ENCODE measurements around the gene TFF3.

TFF3 gene

DNA sequence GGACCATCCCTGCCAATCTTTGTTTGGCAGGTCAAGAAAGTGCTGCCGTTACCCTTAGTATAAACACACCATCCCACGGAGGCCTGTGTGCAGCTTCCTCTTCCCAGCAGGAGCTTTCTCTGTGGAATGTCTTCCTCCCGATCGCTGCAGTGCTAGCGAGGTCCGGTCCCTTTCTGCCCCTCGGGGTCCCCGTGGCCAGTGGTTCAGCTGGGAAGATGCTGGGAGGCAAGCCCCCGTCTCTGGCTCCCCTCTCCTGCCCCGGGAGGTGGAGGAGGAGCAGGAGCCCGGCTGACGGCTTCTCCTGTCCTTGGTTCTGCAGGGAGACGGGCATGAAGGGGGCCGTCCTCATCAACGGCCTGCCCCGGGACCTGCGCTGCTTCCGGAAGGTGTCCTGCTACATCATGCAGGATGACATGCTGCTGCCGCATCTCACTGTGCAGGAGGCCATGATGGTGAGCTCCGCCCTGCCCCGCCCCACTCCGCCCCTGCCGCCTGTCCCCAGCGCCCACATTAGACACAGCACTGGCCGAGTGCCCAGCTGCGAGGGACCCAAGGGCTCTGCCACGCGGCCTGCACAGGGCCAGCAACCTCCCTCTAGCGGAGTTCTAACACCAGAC, 42.1 kb downstream of the TFF3 start:
- no peak for DNase-seq (ENCODE audit: insufficient read length, low spot score)
- no peak for FAIRE-seq

DNA sequence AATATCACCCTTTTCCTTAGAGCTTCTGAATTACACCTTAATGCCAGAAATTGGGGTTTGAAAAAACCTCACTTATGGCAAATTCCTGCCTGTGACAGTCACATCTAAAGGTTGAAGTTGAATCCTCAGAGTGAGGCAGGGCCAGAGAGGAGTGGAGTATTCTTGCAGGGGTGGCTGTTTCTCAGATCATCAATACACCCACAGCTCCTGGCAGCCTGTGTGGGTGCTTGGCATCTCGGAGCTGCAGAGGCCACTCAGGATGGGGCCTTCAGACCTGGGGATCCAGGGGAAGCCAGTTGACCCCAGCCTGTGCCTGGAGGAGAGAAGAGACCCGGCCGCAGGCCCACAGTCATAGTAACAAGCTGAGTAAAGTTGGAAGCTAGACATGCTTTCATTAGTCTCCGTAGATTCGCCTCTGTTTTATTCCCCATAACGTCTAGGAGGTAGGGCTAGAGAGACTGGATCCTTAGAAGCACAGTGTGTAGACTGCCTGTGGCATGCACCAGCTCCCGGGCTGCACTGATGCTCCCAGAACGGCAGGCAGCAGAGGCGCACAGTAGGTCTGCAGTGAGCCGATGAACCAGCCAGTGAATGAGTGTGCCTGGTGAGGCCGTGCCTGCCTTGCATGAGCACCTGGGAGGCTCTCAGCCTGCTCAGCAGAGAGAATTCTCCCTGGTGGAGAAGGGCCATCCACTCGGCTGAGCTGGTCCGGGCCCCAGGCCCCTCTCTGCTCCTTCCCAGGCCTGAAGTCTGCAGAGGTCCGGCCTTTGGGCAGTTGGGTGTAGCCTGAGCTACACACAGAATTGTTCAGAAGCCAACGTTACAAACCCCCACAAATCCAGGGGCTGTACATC, 42.9 kb downstream of the TFF3 start:
- FAIRE-seq = no peak

DNA sequence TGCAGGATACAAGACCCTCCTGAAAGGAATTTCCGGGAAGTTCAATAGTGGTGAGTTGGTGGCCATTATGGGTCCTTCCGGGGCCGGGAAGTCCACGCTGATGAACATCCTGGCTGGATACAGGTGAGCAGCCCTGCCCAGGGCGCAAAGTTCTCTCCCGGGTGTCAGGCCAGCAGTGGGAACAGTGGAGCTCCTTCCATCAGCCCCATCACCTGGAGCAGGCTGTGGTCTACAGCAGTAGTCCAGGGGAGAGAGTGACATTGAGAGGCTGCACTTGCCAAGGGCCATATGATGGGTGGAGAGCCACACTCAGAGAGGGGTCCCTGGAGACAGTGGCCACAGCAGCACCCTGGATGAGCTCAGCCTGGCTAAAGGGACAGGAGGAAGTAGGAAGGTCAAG, 44.1 kb downstream of the TFF3 start:
- DNase-seq (ENCODE audit: insufficient read length, low spot score) (no peak), FAIRE-seq (no peak)

More for the DNA sequence above, 42.9 kb downstream of the TFF3 start:
- no peak for DNase-seq (ENCODE audit: insufficient read length, low spot score)

DNA sequence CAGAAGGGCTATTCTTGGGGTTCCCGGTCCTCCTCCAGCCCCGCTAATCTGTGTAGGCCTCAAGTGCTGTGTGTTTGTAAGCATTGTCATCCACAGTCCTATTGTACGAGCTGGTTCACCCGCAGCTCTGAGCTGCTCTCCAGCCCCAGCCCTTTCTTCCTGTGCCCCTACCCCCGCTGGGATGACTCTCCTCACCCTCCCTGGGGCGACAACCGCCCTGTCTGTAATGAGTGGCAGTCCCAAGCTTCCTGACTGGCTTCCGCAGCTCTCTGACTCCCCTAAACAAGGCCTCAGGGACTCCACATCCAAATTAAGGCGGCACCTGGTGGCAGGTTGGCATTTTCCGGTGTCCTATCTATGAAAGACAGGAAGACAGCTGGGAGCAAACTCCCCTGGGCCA, 45.8 kb downstream of the TFF3 start:
- FAIRE-seq (no peak), DNase-seq (ENCODE audit: insufficient read length, low spot score) (no peak)

DNA sequence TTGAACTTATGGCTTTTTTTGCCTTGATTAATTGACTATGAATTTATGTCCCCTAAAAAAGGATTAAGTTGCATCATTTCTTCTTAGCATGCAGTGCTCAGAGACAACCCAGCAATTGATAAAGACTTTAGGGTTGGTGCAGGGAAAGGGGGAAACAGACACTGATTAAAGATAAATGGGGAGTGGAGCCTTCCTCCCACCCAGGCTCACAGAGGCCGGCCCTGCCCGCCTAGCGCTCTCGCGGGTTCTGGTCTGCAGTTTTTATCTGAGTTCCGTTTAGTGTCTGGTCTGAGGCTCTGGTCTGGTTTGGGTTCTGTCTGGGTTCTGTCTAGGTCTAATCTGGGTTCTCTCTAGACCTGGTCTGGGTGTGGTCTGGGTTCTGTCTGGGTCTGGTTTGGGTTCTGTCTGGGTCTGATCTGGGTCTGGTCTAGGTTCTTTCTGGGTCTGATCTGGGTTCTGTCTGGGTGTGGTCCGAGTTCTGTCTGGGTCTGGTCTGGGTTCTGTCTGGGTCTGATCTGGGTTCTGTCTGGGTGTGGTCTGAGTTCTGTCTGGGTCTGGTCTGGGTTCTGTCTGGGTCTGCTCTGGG, 48.1 kb downstream of the TFF3 start:
- DNase-seq (ENCODE audit: insufficient read length, low spot score) (no peak), FAIRE-seq (no peak)

DNA sequence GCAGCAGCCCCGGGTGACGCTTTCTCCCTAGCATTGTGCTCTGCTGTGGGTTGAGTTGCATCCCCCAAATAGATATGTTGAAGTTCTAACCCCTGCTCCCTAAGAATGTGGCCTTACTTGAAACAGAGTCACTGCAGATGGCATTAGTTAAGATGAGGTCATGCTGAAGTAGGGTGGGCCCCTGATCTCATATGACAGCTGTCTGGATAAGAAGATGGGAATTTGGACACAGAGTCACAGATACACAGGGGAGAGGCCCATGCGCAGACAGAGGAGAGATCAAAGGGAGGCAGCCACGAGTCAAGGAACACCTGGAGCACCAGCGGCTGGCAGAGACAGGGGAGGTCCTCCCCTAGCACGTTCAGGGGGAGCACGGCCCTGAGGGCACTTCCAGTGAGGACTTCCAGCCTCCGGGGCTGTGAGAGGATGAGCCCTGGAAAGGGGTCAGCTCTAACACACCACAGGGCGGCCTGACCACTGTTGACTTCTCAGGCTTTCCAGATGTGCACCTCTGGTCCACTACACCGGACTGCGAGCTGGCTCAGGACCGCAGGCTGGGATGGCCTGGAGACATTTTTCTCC, 49.9 kb downstream of the TFF3 start:
- no peak for FAIRE-seq
- no peak for DNase-seq (ENCODE audit: insufficient read length, low spot score)

DNA sequence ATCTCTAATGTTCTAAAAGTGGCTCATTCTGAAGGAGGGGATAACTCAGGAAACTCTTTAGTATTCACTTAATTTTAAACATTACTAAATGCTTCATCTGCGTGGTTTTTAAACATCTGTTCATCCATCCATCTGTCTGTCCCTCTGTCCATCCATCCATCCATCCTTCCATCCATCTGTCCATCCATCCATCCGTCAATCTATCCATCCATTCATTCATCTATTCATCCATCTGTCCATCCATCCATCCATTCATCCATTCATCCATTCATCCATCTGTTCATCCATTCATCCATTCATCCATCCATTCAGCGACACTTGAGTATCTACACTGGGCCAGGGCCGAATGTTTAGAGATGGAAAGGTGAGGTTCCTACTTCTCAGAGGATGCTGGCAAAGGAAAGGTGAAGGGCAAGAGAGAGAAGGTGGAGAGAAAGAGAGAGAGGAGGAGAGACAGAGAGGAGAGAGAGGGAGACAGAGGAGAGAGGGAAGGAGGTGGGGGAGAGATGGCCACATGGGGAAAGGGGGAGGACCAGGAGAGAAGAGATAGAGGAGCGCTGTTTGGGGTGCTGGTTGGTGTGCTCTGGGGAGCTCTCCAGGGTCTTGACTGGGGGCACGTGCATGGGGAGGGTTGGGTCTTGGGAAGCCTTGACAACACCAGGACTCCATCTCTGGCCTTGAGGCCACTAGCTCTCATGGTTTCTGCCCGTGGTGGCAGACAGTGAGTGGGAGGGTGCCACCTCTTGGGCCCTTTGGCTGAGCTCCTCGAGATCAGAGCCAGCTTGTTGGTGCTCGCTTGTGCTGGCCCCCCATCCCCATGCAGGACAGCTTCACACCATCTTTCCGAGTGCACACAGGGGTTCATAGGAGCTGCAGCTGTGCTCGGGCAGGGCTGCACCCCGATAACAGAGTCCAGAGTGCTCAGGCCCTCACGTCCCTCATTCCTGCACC, 50.7 kb downstream of the TFF3 start:
- no peak for DNase-seq (ENCODE audit: insufficient read length, low spot score)
- no peak for FAIRE-seq

DNA sequence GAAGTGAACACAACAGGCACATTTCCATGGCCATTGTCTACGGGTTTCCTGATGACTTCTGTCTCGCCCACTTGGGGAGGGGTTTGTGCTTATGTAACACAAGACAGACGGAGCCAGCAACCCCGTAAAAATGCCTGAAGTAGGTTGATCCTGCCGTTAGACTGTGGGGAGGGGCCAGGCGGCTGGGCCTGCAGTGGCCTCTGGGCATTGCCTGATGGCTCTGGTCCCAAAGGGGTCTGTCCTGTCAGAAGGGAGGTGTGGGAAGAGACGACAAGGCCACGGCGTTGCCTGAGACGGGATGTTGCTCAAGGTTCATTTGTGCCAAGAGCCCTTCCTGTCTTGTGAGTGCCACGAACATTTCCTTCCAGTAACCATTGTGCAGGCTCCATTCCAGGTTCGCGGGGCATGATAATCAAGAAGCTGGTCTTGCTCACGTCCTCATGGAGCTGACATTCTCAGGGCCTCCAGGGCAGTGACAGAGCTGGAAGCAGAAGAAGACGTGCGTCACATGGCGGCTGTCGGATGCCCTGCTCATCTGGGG, 51.5 kb downstream of the TFF3 start:
- DNase-seq (ENCODE audit: insufficient read length, low spot score) = no peak
- no peak for FAIRE-seq

DNA sequence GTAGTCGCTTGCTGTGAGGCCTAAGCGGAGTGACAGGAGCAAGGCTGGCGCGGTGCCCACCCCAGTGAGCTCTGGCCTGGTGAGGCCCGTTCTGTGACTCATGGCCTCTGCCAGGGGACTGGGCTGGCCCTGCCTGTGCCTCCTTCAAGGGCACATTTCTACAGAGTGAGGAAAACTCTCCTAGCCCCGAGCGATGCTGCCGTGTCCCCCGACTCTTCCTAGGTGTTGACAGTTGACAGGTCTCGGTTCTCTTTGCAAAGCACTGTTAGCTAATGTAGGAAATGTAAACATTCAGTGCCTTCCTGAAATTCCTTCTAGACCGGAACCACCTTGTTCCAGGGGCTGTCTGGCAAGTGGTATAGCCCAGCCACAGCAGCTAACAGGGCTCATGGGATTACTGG, 52.4 kb downstream of the TFF3 start:
- DNase-seq (ENCODE audit: insufficient read length, low spot score) = no peak

DNA sequence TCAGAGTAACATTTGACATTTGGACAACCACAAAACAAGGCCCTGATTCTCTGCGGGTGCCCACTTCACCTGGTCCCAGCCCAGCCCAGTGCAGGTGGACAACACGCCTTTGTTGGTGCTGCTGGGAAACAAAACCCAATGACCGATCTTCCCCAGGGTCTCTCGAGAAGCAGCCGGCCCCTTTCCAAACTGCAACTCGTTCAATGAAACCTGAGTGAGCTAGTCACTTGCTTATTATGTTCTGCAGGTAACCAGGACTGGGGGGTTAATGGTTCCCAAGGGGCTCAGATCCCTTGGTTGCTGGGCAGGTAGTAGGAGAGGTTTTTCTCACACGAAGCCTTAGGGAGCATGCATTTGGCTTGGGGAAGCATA, 53.4 kb downstream of the TFF3 start:
- FAIRE-seq = no peak

More for the DNA sequence above, 52.4 kb downstream of the TFF3 start:
- no peak for FAIRE-seq

More for the DNA sequence above, 53.4 kb downstream of the TFF3 start:
- no peak for DNase-seq (ENCODE audit: insufficient read length, low spot score)

Measured in GM19239 (cell line).